Psoas muscle (tissue), 8 donors: ENCODE results near the gene TNFRSF19. TPM values are rescaled to one million over a fixed set of nuclear protein-coding genes. Genes with fewer than 3 reads are reported as not detected.
A peak's percentile ranks its signal among the peaks of the same experiment; 100 is the strongest.

Experiments used
- ATAC-seq, 4 donors: fragments of 200-7000 bp; cut with Tn5 transposase; one replicate each; pipeline ENCODE4 v1.9.1; 2020; ENCODE audit warnings: moderate library complexity in 3 of 4, mild to moderate bottlenecking in 2 of 4
- DNase-seq, 2 donors: peaks; one replicate each; pipeline ENCODE4 v3.0.0-alpha.2; 2020
- H3K27ac ChIP-seq: fragments of 200-600 bp; one replicate; pipeline ENCODE4 v1.8.0; 2022
- H3K27me3 ChIP-seq, 3 donors: fragments of 200-600 bp in 1 of 3; one replicate each; pipeline versions ENCODE4 v1.6.1 to v1.8.0; 2013 to 2022; ENCODE audit warnings: low read length in 2 of 3, mild to moderate bottlenecking in 2 of 3, moderate library complexity in 1 of 3; ENCODE audit not compliant: insufficient read depth in 3 of 3
- H3K36me3 ChIP-seq, 2 donors: fragments of 200-600 bp in 1 of 2; one replicate each; pipeline versions ENCODE4 v1.6.1 to v1.8.0; 2013 to 2022; ENCODE audit warnings: low read depth in 1 of 2, mild to moderate bottlenecking in 1 of 2, moderate library complexity in 1 of 2; ENCODE audit not compliant: insufficient read depth in 1 of 2
- H3K4me1 ChIP-seq: fragments of 200-600 bp; one replicate; pipeline ENCODE4 v1.8.0; 2022
- H3K4me3 ChIP-seq: fragments of 200-600 bp; one replicate; pipeline ENCODE4 v1.8.0; 2022; ENCODE audit warnings: mild to moderate bottlenecking
- H3K9me3 ChIP-seq: fragments of 200-600 bp; one replicate; pipeline ENCODE4 v1.8.0; 2022
- WGBS, 3 donors: extraction: QIAGEN DNeasy Blood & Tissue Kit; methylation state at CpG; one replicate each; pipeline versions ENCODE4 v1.1.6 to v1.1.7; 2013; 5-methylcytosine and 5-hydroxymethylcytosine counted together
- intact Hi-C, 2 donors: fragments of 100-400 bp; cut with DNase I; formaldehyde crosslinking; loops; one replicate each; pipeline versions ENCODE4 v1.11.0 to v1.14.2; 2022
- polyA plus RNA-seq, 3 donors: library from polyadenylated mRNA; stranded (reverse); fragments of 200-250 nt; gene quantifications; one replicate each; pipeline ENCODE4 v1.2.3, GENCODE V29; 2013
- total RNA-seq, 4 donors: library from RNA; stranded (reverse); fragmentation: NEBNext Ultra II Directional in 2 of 4; extraction: Animal tissue kit (Norgen Biotek cat#: 25700) in 2 of 4; gene quantifications; one replicate each; pipeline versions ENCODE4 v1.2.1 to v1.2.4, GENCODE V29; 2021 to 2023
- TF ChIP-seq, protein P1 (sequence below): fragments of 200-600 bp; IDR thresholded peaks from one replicate; pipeline ENCODE4 v1.8.0; 2022; ENCODE audit warnings: antibody characterized with exemption
- donor health status: healthy with polysubstance abuse.
- donor health status: DM: no; HTN: no; CAD: no; lungs with moderate emphysema.
- donor health status: Bipolar disorder and iron deficiency.
- donor health status: healthy.
- donor health status: DM: yes; HTN: yes; CAD: no.
- donor health status: DM: no; HTN: no; CAD: no.
- donor health status: DM: no; HTN: no; CAD: no.
- donor health status: DM: yes; HTN: yes; CAD: no.

TNFRSF19 gene
- total and polyA plus RNA-seq, 7 donors = 0.35 to 2.0 (median 0.55) TPM

DNA sequence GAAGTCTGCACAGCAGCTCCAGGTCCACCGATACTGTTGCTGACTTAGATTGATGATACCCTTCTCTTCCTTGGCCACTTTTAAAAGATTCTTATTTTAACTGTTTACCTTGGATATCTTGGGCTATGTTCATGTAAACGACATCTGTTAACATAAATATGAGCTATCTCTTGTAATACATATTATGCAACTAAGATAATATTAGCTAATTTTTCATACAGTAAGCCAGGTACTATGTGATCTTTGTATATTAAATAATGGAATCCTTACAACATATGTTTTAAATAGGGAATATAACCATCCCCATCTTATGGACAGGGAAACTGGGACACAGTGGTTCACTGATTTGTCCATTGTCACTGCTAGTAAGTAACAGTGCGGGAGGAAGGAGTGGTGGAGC, 37.9 kb downstream of the TNFRSF19 start:
- TF ChIP-seq, protein P1, sequence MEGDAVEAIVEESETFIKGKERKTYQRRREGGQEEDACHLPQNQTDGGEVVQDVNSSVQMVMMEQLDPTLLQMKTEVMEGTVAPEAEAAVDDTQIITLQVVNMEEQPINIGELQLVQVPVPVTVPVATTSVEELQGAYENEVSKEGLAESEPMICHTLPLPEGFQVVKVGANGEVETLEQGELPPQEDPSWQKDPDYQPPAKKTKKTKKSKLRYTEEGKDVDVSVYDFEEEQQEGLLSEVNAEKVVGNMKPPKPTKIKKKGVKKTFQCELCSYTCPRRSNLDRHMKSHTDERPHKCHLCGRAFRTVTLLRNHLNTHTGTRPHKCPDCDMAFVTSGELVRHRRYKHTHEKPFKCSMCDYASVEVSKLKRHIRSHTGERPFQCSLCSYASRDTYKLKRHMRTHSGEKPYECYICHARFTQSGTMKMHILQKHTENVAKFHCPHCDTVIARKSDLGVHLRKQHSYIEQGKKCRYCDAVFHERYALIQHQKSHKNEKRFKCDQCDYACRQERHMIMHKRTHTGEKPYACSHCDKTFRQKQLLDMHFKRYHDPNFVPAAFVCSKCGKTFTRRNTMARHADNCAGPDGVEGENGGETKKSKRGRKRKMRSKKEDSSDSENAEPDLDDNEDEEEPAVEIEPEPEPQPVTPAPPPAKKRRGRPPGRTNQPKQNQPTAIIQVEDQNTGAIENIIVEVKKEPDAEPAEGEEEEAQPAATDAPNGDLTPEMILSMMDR = no peak
- Histone ChIP-seq H3K27me3 (no peaks in the 10 kb centered on the region), H3K4me3 (no peak overlapping the region), H3K36me3 (no peaks in the 10 kb centered on the region), H3K27ac (no peak overlapping the region), H3K4me1 (peaks cover 8% of the 10 kb centered on the region), H3K9me3 (no peaks in the 10 kb centered on the region)
- ATAC-seq = no peak
- intact Hi-C loops = no loop called here
- 81 to 86% (median 82%) methylated on average over 3 of the region's 3 CpGs for WGBS, 3 donors
- DNase-seq = no peak

DNA sequence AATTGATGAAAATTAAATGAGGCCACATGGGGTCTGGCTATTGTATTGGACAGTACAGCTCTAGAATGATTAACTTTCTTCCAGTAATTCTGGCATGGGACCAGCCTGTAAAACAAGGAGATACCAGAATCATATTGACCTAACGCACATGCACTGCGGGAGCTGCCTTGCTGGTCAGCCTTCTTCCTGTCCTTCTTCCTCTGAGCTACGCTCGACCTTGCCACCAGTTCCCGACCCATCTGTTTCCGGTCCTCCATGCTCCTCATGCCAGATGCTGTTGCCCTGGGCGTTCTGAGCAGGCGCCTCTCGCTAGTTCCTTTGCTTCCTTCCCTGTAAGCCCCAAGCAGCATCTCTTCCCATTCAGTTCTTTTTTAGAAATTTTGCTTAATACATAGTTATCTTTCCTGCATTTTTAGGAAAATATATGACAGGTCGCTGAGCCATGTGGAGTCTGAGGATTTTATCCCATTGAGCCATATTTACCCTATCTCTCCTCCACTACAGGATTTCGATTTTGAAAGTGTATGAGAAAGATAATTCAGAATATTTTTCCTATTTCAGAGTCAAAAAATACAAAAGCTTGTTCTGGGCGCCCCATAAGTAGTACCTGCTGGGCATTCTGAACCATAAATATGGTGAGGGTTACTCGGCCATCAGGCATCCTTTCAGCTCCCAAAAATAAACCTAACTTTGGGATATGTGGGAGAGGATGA, 38.6 kb downstream of the TNFRSF19 start:
- ATAC-seq (peak in 2 of 4 donors; percentile 45 to 58), DNase-seq (peak; percentile 33 to 72)
- no peaks in the 10 kb centered on the region for H3K9me3 ChIP-seq
- H3K27ac ChIP-seq = no peak overlapping the region
- H3K36me3 ChIP-seq = no peaks in the 10 kb centered on the region
- intact Hi-C loops = no loop called here
- H3K4me3 ChIP-seq = peak overlapping the region; percentile 29
- H3K4me1 ChIP-seq = peaks cover 8% of the 10 kb centered on the region
- H3K27me3 ChIP-seq = peaks cover 0 to 2% (median 0%) of the 10 kb centered on the region in 3 donors
- 27 to 43% (median 39%) methylated on average over 13 of the region's 13 CpGs for WGBS, 3 donors
- TF ChIP-seq, protein P1 = no peak

DNA sequence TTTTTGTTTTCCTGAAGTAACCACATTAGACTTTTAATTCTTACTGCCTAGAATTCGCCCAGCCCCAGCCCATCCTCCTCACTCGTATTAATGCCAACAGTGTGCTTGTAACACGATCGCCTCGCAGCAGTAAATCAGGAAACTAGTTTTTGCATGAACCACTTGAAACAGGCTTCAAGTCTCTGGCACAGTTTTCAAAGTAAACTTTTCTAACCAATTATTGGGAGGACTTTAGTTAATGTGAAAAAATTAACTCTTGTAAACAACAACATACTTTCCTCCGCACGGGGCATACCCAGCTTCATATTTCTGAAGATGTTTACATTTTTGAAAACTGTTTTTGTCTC, 39.2 kb downstream of the TNFRSF19 start:
- WGBS, 3 donors = 5 to 17% (median 9%) methylated on average over 7 of the region's 7 CpGs

DNA sequence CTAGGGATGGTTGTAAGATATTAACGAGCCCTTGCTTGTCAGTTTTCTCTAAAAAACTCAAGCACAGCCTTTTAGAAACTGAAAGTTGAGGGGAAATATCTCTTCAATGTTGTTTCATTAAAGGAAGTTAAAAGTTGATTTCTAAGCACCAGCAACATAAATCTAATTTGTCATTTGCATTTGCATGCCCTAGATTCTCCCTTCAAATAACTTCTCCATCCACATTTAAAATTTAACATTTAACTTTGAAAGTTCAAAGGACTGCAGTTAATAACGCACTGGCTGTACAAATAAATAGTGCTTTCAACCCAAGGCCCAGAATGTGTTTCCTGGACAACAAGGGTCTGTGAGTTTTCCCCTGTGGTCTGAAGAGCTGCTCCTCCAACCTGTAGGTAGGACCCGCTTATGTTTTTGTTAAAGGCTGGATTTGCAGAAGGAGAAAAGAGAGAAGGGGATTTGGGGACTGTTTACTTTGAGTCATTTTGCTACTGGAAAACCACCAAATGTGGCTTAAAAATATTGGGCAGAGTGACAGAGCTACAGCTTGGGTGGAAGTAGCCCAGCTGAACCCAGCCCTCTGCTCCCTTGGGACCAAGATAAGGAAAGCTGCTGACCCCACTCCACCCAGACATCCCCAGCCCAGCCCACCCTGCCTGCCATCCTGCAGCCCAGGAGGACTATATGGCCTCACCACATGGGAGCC, 39.8 kb downstream of the TNFRSF19 start:
- Histone ChIP-seq H3K27me3 (peaks cover 0 to 2% (median 0%) of the 10 kb centered on the region in 3 donors), H3K36me3 (no peaks in the 10 kb centered on the region), H3K4me1 (peaks cover 8% of the 10 kb centered on the region), H3K27ac (no peak overlapping the region), H3K4me3 (peak overlapping the region; percentile 29), H3K9me3 (no peaks in the 10 kb centered on the region)
- no peak for DNase-seq
- intact Hi-C loops = no loop called here
- 24 to 36% (median 29%) methylated on average over 3 of the region's 3 CpGs for WGBS, 3 donors
- TF ChIP-seq, protein P1 = no peak
- ATAC-seq = peak in 1 of 4 donors; percentile 22

More for the DNA sequence above, 39.2 kb downstream of the TNFRSF19 start:
- Histone ChIP-seq H3K36me3 (no peaks in the 10 kb centered on the region), H3K27me3 (peaks cover 0 to 2% (median 0%) of the 10 kb centered on the region in 3 donors), H3K4me3 (peak overlapping the region; percentile 29), H3K27ac (no peak overlapping the region), H3K9me3 (no peaks in the 10 kb centered on the region), H3K4me1 (peaks cover 8% of the 10 kb centered on the region)
- TF ChIP-seq, protein P1 = no peak
- DNase-seq (no peak), ATAC-seq (peak in 1 of 4 donors; percentile 64)
- intact Hi-C loops = no loop called here
